Hepatocyte (in vitro differentiated cells): Measurements from ENCODE around the gene REST.

Experiments used
- CTCF ChIP-seq: fragments of 200-600 bp; sonication (generic); IDR thresholded peaks from 2 replicates; pipeline ENCODE4 v1.5.1; 2016; ENCODE audit warnings: antibody characterized with exemption, mild to moderate bottlenecking; ENCODE audit not compliant: poor library complexity
- EZH2 ChIP-seq: fragments of 200-600 bp; sonication (generic); IDR thresholded peaks from 2 replicates; pipeline ENCODE4 v1.6.1; 2016; ENCODE audit warnings: antibody characterized with exemption, mild to moderate bottlenecking, borderline replicate concordance
- EZH2phosphoT487 ChIP-seq: fragments of 200-600 bp; sonication (generic); IDR thresholded peaks from one replicate; pipeline ENCODE4 v1.6.1; 2018; ENCODE audit warnings: antibody characterized with exemption, mild to moderate bottlenecking, low read depth, moderate library complexity; ENCODE audit not compliant: unreplicated experiment, severe bottlenecking

GRCh38 chr4:56995525-56995924 is 87.8 kb downstream of the REST start:
- TF ChIP-seq CTCF (no peak), EZH2 (no peak), EZH2phosphoT487 (no peak)
